ENCODE data around the gene MYL2.

- no peak for TF ChIP-seq POLR2A (IDR thresholded peaks at IDR 0.05)
- TF ChIP-seq CTCF (IDR thresholded peaks at IDR 0.05), result no peak
These were observed 2.8 kb upstream of the MYL2 start for GRCh38 chr12:110923192-110923591.

Measured in lower leg skin (tissue), 3 donors.